ENCODE results near the gene INPP5A.

DNA sequence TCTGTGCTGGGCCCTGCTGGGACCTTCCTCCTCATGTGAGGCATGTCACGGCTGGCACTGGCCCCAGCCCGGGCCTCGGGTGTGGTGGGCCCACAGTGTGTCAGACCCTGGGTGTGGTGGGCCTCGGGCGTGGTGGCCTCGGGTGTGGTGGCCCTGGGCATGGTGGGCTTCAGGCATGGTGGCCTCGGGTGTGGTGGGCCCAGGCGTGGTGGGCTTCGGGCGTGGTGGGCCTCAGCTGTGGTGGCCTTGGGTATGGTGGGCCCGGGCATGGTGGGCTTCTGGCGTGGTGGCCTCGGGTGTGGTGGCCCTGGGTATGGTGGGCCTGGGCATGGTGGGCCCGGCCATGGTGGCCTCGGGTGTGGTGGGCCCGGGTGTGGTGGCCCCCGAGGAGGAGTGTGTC lies 207.9 kb downstream of the INPP5A start:
- TF ChIP-seq EZH2phosphoT487 (IDR thresholded peaks at IDR 0.05; ENCODE audit: borderline replicate concordance), result no peak
- no peak for TF ChIP-seq CTCF (conservative IDR thresholded peaks at IDR 0.05; ENCODE audit: low read length)

All from Loucy (cell line).